GM18511 (cell line): ENCODE measurements around the gene ORC4.
A peak's percentile ranks its signal among the peaks of the same experiment; 100 is the strongest.

Experiments used
- ATAC-seq: cut with Tn5 transposase; IDR thresholded peaks from one replicate; pipeline ENCODE4 v1.9.1; 2021; ENCODE audit warnings: mild to moderate bottlenecking, moderate library complexity; ENCODE audit not compliant: unreplicated experiment

ORC4 gene

GRCh38 chr2:148020111-148021058 lies at the start of gene ORC4:
Gene ORC4, minus strand, starts transcription at chr2:148020737. Its CDS starts 44,779 bp downstream, at chr2:147975958.
- peak; percentile 79 for ATAC-seq

GRCh38 chr2:148067801-148068200 lies 47.3 kb upstream of the ORC4 start:
- no peak for ATAC-seq

- ATAC-seq, result no peak
Observed at GRCh38 chr2:148065936-148066335, 45.4 kb upstream of the ORC4 start.

- no peak for ATAC-seq
Observed at GRCh38 chr2:148063633-148064032, 43.1 kb upstream of the ORC4 start.

GRCh38 chr2:148058641-148059040 lies 38.1 kb upstream of the ORC4 start:
- no peak for ATAC-seq

- no peak for ATAC-seq
Observed at GRCh38 chr2:148052687-148053086, 32.1 kb upstream of the ORC4 start.

- ATAC-seq, result peak; percentile 5
Observed at GRCh38 chr2:148049284-148049683, 28.7 kb upstream of the ORC4 start.

GRCh38 chr2:148048475-148049221 lies 28.1 kb upstream of the ORC4 start:
- ATAC-seq, result peak; percentile 67

- no peak for ATAC-seq
Observed at GRCh38 chr2:148046802-148047201, 26.3 kb upstream of the ORC4 start.

GRCh38 chr2:148044322-148044721 lies 23.8 kb upstream of the ORC4 start:
- no peak for ATAC-seq

GRCh38 chr2:148042219-148042618 lies 21.7 kb upstream of the ORC4 start:
- ATAC-seq, result peak; percentile 92

GRCh38 chr2:148039783-148040182 lies 19.2 kb upstream of the ORC4 start:
- ATAC-seq, result no peak

- no peak for ATAC-seq
Observed at GRCh38 chr2:148032215-148032614, 11.7 kb upstream of the ORC4 start.

GRCh38 chr2:148031152-148031551 lies 10.6 kb upstream of the ORC4 start:
- no peak for ATAC-seq

- no peak for ATAC-seq
Observed at GRCh38 chr2:148028781-148029180, 8.2 kb upstream of the ORC4 start.

- ATAC-seq, result no peak
Observed at GRCh38 chr2:148027822-148028221, 7.3 kb upstream of the ORC4 start.

- ATAC-seq, result no peak
Observed at GRCh38 chr2:148026573-148026972, 6.0 kb upstream of the ORC4 start.

GRCh38 chr2:148023861-148024260 lies 3.3 kb upstream of the ORC4 start:
- peak; percentile 23 for ATAC-seq

- ATAC-seq, result no peak
Observed at GRCh38 chr2:148022882-148023281, 2.3 kb upstream of the ORC4 start.

GRCh38 chr2:148022351-148022750 lies 1.8 kb upstream of the ORC4 start:
- no peak for ATAC-seq

GRCh38 chr2:148021886-148022285 lies 1.3 kb upstream of the ORC4 start:
- no peak for ATAC-seq
